Smooth muscle cell (in vitro differentiated cells): ENCODE results near the gene CGNL1. TPM values are rescaled to one million over a fixed set of nuclear protein-coding genes. Genes with fewer than 3 reads are reported as not detected.

ENCODE experiments used
- DNase-seq: peaks from one replicate; lab custom pipeline; 2025; ENCODE audit not compliant: unreplicated experiment; lab: John Stamatoyannopoulos, UW
- H2AFZ ChIP-seq: fragments of 200-600 bp; sonication (generic); 2 replicates; pipeline ENCODE4 v1.6.0; 2016; ENCODE audit warnings: antibody characterized with exemption, low read depth, mild to moderate bottlenecking
- H3F3A ChIP-seq: fragments of 200-600 bp; sonication (generic); 2 replicates; pipeline ENCODE4 v1.6.0; 2017; ENCODE audit warnings: antibody characterized with exemption, low read depth
- H3K27ac ChIP-seq: fragments of 200-600 bp; sonication (generic); 2 replicates; pipeline ENCODE4 v1.5.1; 2016; ENCODE audit warnings: low read depth, mild to moderate bottlenecking
- H3K27me3 ChIP-seq: fragments of 200-600 bp; sonication (generic); 2 replicates; pipeline ENCODE4 v1.6.1; 2016; ENCODE audit warnings: low read depth, mild to moderate bottlenecking
- H3K36me3 ChIP-seq: fragments of 200-600 bp; sonication (generic); 2 replicates; pipeline ENCODE4 v1.5.1; 2016; ENCODE audit warnings: low read depth
- H3K4me1 ChIP-seq: fragments of 200-600 bp; sonication (generic); 2 replicates; pipeline ENCODE4 v1.5.1; 2016; ENCODE audit warnings: low read depth
- H3K4me2 ChIP-seq: fragments of 200-600 bp; sonication (generic); 2 replicates; pipeline ENCODE4 v1.6.0; 2016; ENCODE audit warnings: mild to moderate bottlenecking
- H3K4me3 ChIP-seq: fragments of 200-600 bp; sonication (generic); 2 replicates; pipeline ENCODE4 v1.5.1; 2016; ENCODE audit warnings: mild to moderate bottlenecking
- H3K79me2 ChIP-seq: fragments of 200-600 bp; sonication (generic); 2 replicates; pipeline ENCODE4 v1.6.0; 2016; ENCODE audit warnings: low read depth, mild to moderate bottlenecking
- H3K9ac ChIP-seq: fragments of 200-600 bp; sonication (generic); 2 replicates; pipeline ENCODE4 v1.6.0; 2016; ENCODE audit warnings: low read depth
- H3K9me3 ChIP-seq: fragments of 200-600 bp; sonication (generic); replicated peaks from 2 replicates; pipeline ENCODE4 v1.5.1; 2016; ENCODE audit warnings: low read depth
- H4K20me1 ChIP-seq: fragments of 200-600 bp; sonication (generic); 2 replicates; pipeline ENCODE4 v1.6.0; 2016; ENCODE audit warnings: low read depth
- WGBS: methylation state at CpG from one replicate; pipeline ENCODE4 v1.1.7; 2016; ENCODE audit warnings: low lambda C conversion rate; 5-methylcytosine and 5-hydroxymethylcytosine counted together
- polyA plus RNA-seq: library from polyadenylated mRNA; unstranded; fragments of >200 nt; fragmentation: Nextera tagmentation; extraction: Ambion mirVana; gene quantifications from 2 replicates; pipeline ENCODE4 v1.2.1, GENCODE V29; 2016
- total RNA-seq: library from RNA; depleted of rRNA; stranded (reverse); fragments of >200 nt; gene quantifications from 2 replicates; pipeline ENCODE4 v1.2.3, GENCODE V29; 2014
- TF ChIP-seq, protein P1 (sequence below): fragments of 200-600 bp; sonication (generic); IDR thresholded peaks from 2 replicates; pipeline ENCODE4 v1.5.1; 2017; ENCODE audit warnings: borderline replicate concordance, mild to moderate bottlenecking, antibody characterized with exemption; ENCODE audit not compliant: insufficient read depth, poor library complexity, severe bottlenecking

Gene CGNL1
- total and polyA plus RNA-seq, 2 experiments from 2014 or later, result 4.2 to 9.5 TPM

DNA sequence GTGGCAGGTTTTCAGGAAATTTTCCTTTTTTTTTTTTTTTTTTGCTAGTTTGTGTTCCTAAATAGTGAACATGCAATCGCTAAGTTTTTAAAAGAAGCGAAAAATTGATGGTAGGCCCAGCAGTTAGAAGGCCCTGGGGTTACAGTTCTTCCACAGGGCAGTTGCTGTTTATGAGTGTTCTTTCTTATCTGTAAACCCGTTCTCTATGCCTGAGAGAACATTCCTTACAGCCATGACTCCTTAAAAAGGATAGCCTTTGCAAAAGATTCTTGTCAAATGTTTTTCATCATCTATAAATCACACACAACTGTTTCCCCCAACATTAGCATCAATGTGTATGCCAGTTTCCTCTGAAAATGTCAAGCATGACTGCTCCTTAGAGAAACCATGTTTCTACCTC is 191.6 kb downstream of the CGNL1 start:
- no peak overlapping the region for H3K4me3 ChIP-seq
- no peaks in the 10 kb centered on the region for H3K36me3 ChIP-seq
- no peaks in the 10 kb centered on the region for H3K9me3 ChIP-seq
- no peaks in the 10 kb centered on the region for H4K20me1 ChIP-seq
- no peak overlapping the region for H3K9ac ChIP-seq
- no peaks in the 10 kb centered on the region for H3F3A ChIP-seq
- H3K4me2 ChIP-seq, result no peak overlapping the region
- DNase-seq, result no peak
- WGBS, result 61% methylated on average over 3 of the region's 3 CpGs
- TF ChIP-seq, protein P1, sequence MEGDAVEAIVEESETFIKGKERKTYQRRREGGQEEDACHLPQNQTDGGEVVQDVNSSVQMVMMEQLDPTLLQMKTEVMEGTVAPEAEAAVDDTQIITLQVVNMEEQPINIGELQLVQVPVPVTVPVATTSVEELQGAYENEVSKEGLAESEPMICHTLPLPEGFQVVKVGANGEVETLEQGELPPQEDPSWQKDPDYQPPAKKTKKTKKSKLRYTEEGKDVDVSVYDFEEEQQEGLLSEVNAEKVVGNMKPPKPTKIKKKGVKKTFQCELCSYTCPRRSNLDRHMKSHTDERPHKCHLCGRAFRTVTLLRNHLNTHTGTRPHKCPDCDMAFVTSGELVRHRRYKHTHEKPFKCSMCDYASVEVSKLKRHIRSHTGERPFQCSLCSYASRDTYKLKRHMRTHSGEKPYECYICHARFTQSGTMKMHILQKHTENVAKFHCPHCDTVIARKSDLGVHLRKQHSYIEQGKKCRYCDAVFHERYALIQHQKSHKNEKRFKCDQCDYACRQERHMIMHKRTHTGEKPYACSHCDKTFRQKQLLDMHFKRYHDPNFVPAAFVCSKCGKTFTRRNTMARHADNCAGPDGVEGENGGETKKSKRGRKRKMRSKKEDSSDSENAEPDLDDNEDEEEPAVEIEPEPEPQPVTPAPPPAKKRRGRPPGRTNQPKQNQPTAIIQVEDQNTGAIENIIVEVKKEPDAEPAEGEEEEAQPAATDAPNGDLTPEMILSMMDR, result no peak
- H3K4me1 ChIP-seq, result no peaks in the 10 kb centered on the region
- H3K27me3 ChIP-seq, result no peaks in the 10 kb centered on the region
- no peak overlapping the region for H3K27ac ChIP-seq
- no peaks in the 10 kb centered on the region for H3K79me2 ChIP-seq
- no peak overlapping the region for H2AFZ ChIP-seq

DNA sequence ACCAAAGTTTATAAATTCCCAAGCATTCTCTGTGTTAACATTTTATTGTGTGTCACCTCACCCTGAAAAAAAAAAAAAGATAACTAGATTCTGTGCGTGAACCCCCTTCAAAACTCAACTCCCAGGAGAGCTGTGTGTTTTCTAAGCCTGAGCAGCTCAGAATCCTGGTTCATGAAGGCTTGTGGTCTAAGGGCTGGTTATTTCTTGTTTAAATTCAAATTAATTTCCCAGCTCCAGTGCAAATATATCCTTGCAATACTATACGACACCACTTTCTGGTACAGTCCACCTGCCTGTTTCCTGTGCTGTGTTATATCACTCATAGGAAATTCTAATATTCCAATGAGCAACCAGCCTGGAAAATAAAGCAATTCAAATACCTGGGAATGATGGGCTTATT is 192.0 kb downstream of the CGNL1 start:
- H3K4me1 ChIP-seq, result no peaks in the 10 kb centered on the region
- no peak overlapping the region for H3K27ac ChIP-seq
- H3K9ac ChIP-seq, result no peak overlapping the region
- H3K79me2 ChIP-seq, result no peaks in the 10 kb centered on the region
- H2AFZ ChIP-seq, result no peak overlapping the region
- H3K27me3 ChIP-seq, result no peaks in the 10 kb centered on the region
- no peaks in the 10 kb centered on the region for H3F3A ChIP-seq
- H3K36me3 ChIP-seq, result no peaks in the 10 kb centered on the region
- TF ChIP-seq, protein P1, result no peak
- no peaks in the 10 kb centered on the region for H4K20me1 ChIP-seq
- no peak overlapping the region for H3K4me3 ChIP-seq
- H3K4me2 ChIP-seq, result no peak overlapping the region
- no peak for DNase-seq
- H3K9me3 ChIP-seq, result no peaks in the 10 kb centered on the region
- 87% methylated on average over 2 of the region's 2 CpGs for WGBS

DNA sequence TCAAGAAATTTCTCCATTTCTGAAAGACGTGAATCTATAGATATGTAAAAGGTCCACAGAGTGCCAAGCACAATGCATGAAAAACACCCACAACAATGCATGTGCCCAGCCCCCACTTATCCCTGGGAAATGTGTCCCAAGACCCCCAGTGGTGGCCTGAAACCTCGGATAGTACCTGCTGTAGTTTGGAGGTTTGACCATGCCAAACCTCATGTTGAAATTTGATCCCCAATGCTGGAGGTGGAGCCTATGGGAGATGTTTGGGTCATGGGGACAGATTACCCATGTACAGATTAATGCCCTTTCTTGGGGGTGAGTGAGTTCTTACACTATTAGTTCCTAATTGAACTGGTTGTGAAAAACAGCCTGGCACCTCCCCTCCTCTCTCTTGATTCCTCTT is 194.0 kb downstream of the CGNL1 start:
- TF ChIP-seq, protein P1, result no peak
- Histone ChIP-seq H4K20me1 (no peaks in the 10 kb centered on the region), H3K9ac (no peak overlapping the region), H3K9me3 (no peaks in the 10 kb centered on the region), H3F3A (no peaks in the 10 kb centered on the region), H2AFZ (no peak overlapping the region), H3K79me2 (no peaks in the 10 kb centered on the region), H3K4me1 (no peaks in the 10 kb centered on the region), H3K27me3 (no peaks in the 10 kb centered on the region), H3K4me2 (no peak overlapping the region), H3K36me3 (no peaks in the 10 kb centered on the region), H3K27ac (no peak overlapping the region), H3K4me3 (no peak overlapping the region)
- WGBS, result 88% methylated on average over 2 of the region's 2 CpGs
- no peak for DNase-seq

DNA sequence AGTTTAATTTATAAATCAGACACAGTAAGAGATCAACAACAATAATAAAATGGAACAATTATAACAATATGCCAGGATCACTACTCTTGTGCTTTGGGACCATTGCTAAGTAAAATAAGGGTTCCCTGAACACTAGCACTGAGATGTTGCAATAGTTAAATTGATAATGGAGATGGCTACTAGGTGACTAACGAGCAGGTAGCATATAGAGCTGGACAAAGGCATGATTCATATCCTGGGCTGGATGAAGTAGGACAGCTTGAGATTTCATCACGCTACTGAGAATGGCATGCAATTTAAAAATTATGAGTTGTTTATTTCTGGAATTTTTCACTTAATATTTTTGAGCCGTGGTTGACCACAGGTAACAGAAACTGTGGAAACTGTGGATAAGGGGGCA is 194.7 kb downstream of the CGNL1 start:
- Histone ChIP-seq H2AFZ (no peak overlapping the region), H3K27ac (peak overlapping the region; percentile 12), H3K9ac (no peak overlapping the region)

More for the DNA sequence above, 194.7 kb downstream of the CGNL1 start:
- Histone ChIP-seq H3F3A (no peaks in the 10 kb centered on the region), H3K4me3 (no peak overlapping the region), H3K79me2 (no peaks in the 10 kb centered on the region), H4K20me1 (no peaks in the 10 kb centered on the region), H3K36me3 (no peaks in the 10 kb centered on the region), H3K27me3 (no peaks in the 10 kb centered on the region), H3K4me1 (no peaks in the 10 kb centered on the region), H3K9me3 (no peaks in the 10 kb centered on the region), H3K4me2 (no peak overlapping the region)
- WGBS, result 48% methylated on average over 3 of the region's 3 CpGs
- DNase-seq, result no peak
- TF ChIP-seq, protein P1, result no peak
